T follicular helper cell (primary cell): ENCODE data around the gene GTF3C4.

Experiments
- DNase-seq: peaks from one replicate; pipeline ENCODE4 v3.0.0-alpha.2; 2020; ENCODE audit warnings: low read depth

Gene GTF3C4

GRCh38 chr9:132730054-132731033 is 60.1 kb downstream of the GTF3C4 start:
- DNase-seq, result no peak

GRCh38 chr9:132731230-132731629 is 61.0 kb downstream of the GTF3C4 start:
- no peak for DNase-seq

- no peak for DNase-seq
These were observed 62.3 kb downstream of the GTF3C4 start for GRCh38 chr9:132732326-132733259.

GRCh38 chr9:132733260-132733815 is 63.1 kb downstream of the GTF3C4 start:
- DNase-seq, result no peak

GRCh38 chr9:132739710-132740310 is 69.5 kb downstream of the GTF3C4 start:
- no peak for DNase-seq

- DNase-seq, result no peak
These were observed 70.5 kb downstream of the GTF3C4 start for GRCh38 chr9:132740526-132741309.

GRCh38 chr9:132742821-132743311 is 72.6 kb downstream of the GTF3C4 start:
- no peak for DNase-seq

GRCh38 chr9:132743931-132744479 is 73.7 kb downstream of the GTF3C4 start:
- no peak for DNase-seq
